ENCODE measurements around the gene SEPTIN1. TPM values are rescaled to one million over a fixed set of nuclear protein-coding genes. Genes with fewer than 3 reads are reported as not detected.

Gene SEPTIN1
- total RNA-seq, 1 donor from 2014 or later: 8.2 TPM

DNA sequence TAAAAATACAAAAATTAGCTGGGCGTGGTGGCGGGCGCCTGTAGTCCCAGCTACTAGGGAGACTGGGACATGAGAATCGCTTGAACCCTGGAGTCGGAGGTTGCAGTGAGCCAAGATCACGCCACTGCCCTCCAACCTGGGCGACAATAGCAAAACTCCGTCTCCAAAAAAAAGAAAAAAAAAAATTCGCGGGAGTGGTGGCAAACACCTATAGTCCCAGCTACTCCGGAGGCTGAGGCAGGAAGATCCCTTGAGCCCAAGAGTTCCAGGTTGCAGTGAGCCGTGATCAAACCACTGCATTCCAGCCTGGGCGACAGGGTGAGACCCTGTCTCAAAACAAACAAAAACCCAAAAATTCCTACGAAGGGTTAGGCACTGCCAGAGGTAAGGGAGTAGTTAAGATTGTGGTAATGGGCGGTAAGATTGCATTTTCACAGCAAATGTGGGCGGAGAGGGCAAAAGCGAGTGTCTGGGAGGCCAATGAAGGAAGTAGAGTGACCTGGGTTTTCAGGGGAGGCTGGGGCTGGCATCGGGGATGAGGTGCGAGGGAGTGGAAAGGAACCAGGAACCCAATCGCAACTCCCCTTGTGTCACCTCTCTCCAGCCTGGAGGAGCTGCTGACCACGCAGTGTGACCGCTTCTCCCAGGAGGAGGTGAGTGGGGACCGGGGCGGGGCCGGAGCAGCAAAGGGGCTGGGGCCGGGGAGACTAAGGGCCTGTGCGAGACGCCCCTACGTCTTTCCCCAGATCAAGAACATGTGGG is 5.1 kb downstream of the SEPTIN1 start:
- no peak for DNase-seq (ENCODE audit: low spot score)

DNA sequence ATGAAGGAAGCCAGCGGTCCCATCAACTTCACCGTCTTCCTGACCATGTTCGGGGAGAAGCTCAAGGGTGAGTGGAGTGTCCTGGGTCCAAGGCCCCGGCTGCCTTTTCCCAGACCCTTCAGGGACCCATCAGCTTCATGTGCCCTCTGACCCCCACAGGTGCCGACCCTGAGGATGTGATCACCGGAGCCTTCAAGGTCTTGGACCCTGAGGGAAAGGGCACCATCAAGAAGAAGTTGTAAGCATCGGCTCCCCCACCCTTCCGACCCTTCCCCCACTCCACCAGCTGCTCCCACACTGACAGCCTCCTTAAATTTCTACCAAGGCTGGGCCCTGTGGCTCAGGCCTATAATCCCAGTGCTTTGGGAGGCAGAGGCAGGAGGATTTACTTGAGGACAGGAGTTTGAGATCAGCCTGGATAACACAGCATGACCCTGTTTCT is 5.9 kb downstream of the SEPTIN1 start:
- DNase-seq (ENCODE audit: low spot score): no peak

DNA sequence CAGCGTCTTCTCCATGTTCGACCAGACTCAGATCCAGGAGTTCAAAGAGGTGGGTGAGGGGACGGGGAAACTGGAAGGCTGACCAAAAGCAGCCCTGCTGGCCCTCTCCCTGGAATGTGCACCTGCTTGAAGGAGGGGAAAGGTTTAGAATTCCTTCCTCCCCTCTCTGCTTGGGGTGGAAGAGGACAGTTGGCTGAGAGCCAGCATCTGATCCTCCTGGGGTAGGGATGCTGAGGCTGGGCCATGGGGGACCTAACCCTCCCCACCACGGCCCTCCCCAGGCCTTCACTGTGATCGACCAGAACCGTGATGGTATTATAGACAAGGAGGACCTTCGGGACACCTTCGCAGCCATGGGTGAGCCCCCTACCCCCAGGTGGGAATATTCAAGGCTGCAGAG is 6.5 kb downstream of the SEPTIN1 start:
- DNase-seq (ENCODE audit: low spot score): no peak

DNA sequence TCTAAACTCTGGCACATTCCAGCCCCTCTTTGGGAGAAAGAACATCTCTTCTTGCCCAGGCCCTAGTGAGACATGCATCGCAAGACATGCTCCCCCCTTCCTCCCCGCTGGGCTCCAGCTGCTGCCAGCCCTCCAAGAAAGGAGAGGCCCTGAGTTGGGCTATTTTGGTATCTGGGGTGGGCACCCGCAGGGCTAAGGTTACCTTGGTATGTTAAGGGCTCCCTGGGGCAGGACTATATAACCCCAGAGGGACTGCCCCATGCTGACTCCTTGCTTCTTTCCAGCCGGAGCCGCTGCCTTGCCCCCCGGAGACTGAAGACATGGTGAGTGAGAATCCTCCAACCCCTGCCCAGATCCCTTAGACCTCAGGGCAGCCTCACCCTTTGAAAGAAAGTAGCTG is 7.8 kb downstream of the SEPTIN1 start, which contains the start of gene MYL11:
Gene MYL11 (plus strand): TSS at position 265 of the 400 bp plus-strand sequence. CDS start 56 bp downstream, at position 321.
- no peak for DNase-seq (ENCODE audit: low spot score)

DNA sequence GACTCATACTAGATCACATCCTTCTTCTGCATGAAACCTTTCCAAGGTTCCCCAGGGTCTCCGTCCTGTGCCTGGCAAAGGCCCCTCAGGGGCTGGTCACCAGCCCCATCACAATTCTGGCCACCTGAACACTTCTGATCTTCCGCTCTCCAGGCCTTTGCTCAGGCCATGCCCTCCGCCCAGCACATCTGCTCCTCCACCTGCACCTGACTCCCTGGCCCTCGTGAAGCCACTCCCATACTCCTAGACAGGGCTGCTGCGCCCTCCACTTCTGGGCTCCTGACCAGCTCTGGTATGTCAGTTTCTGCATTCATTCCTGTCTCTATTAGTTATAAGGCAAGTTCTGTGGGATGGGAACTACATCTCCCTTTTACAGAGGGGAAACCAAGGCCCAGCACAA is 9.6 kb downstream of the SEPTIN1 start:
- no peak for DNase-seq (ENCODE audit: low spot score)

DNA sequence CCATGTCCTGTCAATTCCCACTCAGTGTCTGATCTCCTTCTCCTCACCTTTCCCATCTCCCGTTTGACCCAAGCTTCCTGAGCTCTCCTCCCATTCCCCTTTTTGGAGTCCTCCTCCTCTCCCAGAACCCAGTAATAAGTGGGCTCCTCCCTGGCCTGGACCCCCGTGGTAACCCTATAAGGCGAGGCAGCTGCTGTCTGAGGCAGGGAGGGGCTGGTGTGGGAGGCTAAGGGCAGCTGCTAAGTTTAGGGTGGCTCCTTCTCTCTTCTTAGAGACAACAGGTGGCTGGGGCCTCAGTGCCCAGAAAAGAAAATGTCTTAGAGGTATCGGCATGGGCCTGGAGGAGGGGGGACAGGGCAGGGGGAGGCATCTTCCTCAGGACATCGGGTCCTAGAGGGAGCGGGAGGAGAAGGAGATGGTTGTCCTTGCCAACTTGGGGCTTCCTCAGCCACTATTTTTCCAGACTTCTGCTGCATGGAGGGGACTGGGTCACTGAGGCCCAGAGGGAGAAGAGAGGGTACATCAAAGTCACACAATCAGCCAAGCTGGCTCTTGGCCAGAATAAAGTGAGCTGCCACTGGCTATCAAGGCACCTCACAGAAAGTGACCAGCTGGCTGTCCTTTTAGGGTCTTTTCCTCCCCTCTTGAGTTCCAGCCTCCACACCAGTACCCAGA is 10.2 kb downstream of the SEPTIN1 start:
- DNase-seq (ENCODE audit: low spot score): no peak

DNA sequence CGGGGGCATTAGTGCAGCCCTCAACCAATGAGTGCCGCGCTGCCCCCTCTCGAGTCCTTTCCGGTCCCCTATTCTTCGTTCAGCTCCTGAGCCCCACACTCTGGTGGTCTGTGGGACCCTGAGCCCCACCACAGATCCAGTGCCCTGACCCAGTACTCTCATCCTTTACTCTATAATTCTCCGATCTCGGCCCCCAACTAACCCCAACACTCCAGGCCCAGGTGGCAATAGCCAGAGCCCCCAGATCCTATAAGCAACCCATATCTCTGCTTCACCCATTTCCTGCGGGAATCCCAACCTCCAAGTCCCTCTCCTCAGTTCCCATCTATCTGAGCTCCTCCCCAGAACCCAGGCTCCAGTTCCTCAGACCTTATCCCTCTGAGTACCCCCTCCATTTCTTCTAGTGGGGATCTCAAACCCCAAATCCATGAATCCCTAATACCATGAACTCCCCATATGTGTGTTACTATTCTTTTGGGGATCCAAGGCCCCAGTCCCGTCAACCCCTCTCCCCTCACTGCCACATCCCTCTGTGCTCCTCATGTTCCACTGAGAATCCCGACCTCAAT is 11.0 kb downstream of the SEPTIN1 start:
- no peak for DNase-seq (ENCODE audit: low spot score)

DNA sequence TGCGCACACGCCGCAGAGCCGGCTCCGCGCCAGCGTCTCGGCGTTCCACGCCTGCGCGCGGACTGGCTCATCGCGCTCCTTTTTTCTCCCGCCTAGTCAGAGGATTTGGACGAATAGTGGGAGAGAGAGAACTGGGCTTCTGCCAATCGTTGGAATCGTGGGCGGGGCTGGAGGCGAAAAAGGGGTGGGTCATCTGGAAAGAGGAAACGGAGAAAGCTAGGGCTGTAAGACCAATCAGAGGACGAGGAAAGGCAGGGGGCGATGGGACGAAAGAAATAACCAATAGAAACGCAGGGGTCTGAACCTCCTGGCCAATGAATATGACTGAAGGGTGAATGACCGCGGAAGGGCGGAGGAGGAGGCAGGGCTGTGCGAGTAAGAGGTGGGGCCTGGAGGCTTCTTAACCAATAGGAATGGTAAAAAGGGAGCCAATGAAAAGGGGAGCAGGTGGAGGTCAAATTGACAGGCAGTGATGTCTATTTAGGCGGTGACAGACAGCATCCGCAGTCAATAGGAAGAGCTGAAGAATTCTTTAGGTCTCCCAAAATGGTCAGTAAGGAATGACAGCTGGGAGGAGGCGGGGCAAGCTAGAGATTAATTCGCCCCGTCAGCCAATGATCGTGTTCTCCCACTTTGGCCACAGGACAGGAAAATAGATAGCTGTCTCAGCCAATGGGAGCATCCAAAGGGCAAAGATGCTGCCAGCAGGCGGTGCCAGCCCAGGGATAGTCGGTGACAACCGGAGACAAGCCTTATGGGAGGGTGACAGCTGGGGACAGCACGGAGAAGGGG is 11.7 kb downstream of the SEPTIN1 start, which contains the start of gene TBC1D10B:
Gene TBC1D10B (minus strand): TSS at position 39 of the 792 bp plus-strand sequence. CDS start 311 bp downstream, outside the sequence.
- peak; percentile 100 for DNase-seq (ENCODE audit: low spot score)

DNA sequence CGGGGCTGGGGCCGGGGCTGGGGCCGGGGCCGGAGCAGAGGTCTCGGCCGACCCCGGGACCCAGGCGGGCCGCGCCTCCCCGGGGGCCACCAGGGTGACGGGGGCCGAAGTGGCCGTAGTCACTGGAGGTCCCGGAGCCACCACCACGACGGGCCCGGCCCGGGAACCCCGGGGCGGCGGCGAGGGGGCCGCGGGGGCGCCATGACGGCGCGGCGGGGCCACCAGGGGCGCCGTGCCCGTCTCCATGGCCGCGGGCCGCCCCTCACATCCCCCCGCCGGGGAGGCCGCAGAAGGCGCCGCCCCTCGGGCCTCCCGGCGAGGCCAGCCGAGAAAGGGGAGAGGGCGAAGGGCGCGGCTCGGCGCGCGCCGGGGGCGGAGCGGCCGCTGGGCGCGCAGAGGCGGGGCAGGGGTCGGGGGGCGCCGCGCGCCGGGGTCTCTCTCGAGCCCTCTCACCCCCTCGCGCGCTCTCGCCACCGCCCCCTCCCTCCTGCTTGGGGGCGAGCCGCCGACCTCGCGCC is 12.4 kb downstream of the SEPTIN1 start:
- no peak for DNase-seq (ENCODE audit: low spot score)

DNA sequence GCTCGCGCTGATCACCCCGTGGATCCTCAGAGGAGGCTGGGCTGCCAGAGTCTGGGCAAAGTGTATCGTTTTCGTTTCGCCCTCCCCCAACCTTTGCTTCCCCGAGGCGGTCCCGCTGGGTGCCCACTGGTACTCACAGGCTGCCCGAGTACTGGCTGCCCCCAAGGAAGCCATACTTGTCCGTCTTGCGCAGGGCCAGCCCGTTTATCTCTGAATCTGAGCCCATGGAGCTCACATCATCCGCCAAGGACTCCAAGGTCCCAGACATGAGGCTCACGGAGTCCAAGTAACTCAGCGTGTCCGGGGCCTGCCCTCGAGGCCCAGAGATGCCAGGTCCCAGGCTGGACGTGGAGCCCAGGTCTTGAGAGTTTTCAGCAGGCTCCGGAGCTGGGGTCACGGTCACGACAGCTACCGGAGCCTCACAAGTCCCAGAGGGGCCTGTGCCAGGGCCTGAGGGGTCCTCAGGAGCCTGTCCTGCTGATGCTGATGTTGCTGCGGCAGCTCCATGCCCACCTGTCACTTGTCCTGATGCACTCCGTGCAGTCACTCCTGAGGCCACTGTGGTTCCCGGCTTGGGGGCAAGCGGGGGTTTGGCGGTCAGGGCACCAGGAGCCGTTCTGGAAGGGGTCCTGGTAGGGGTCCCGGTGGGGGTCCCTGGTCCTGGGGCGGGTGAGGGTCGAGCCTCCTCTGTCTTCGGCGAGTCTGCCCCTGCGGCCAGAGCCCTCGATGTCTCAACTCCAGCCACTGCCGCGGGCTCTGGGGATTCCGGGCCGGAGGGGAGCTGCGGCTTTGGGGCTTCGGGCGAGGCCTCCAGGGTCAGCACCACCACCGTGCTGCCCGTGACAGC is 13.0 kb downstream of the SEPTIN1 start:
- no peak for DNase-seq (ENCODE audit: low spot score)

DNA sequence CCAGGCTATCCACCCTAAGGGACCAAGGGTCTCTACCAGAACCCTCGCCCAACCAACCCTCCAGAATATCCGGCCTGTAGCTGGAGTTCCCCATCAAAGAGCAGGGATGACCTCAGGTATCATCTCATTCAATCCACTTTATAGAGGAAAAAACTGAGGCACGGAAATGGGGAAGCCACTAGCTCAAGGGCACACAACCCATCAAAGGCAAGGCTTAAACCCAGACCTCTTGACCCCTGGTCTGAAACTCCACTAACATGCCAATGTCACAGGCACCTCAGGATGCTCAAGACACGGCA is 13.6 kb downstream of the SEPTIN1 start:
- DNase-seq (ENCODE audit: low spot score): no peak

DNA sequence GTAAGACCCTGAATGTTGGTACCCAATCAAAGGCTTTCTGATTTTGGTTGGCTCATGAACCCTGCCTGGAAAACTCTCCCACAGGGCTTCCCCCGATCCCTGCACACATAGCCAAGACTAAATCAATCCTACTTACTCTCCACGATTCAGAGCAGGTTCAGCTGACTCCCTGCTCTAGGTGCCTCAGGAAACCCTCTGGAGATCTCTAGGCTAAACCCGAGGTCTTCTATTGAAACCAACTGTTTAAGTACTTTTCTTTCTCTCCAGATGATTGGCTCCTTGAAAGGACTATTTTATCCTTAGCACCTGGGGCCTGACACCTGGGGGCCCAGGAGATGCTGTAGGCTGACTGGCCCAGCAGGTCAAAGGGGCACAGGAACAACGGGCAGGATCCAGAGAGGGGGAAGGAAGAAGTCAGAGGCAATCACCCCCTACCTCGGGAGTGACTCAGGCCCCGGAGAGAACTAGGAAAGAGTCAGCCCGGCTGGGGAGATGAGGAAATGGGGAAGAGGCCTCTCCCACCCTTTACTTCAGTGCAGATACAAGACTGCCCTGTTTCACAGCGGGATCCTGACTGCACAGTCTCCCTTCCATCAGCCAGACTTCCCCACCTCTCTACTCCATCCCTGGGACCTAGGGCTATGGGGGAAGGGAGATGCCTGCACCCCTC is 14.1 kb downstream of the SEPTIN1 start:
- no peak for DNase-seq (ENCODE audit: low spot score)

DNA sequence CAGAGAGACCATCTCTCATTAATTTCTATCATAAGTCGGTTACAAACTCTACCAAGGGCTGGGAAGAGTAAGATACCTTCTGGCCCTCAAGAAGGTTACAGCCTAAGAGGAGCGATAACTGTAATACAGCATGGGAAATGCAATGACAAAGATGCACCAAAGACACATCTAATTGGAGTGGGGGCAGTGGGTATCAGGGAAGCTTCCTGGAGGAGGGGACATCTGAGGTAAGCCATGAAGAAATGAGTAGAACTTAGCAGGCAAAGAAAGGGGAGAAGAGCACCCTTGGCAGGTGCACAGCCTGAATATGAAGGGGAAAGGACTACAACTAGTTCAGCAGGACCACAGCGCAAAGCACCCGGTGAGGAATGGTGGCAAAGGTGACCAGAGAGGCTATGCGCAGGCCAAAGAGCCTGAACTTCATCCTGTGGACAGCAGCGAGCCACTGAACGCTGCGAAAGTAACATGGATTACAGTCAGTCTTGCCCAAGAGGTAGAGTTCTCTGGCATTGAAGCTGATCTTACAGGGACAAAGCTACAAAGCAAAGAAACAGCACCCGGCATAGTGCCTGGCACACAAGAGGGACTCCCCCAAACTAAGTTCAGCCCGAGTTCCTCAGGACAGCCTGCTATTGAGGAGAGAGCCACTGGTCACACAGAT is 14.9 kb downstream of the SEPTIN1 start:
- DNase-seq (ENCODE audit: low spot score): no peak

DNA sequence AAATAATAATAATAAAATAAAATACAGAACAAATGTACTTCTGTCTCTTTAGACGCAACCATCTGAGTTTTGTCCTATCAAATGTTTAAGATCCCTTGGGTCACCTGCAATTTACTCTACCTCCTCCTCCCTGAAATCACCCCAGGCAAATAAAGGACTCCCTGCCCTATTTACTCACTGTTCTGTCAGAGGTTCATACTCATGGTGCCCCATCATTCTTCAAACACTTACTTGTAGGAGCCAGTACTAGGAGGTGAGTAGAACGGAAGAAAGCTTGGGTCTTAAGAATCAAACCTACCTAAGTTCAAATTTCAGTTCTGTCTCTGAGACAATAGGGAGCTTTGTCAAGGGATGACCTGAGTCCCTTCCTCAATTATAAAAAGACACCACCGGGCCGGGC is 15.8 kb downstream of the SEPTIN1 start:
- DNase-seq (ENCODE audit: low spot score): no peak

DNA sequence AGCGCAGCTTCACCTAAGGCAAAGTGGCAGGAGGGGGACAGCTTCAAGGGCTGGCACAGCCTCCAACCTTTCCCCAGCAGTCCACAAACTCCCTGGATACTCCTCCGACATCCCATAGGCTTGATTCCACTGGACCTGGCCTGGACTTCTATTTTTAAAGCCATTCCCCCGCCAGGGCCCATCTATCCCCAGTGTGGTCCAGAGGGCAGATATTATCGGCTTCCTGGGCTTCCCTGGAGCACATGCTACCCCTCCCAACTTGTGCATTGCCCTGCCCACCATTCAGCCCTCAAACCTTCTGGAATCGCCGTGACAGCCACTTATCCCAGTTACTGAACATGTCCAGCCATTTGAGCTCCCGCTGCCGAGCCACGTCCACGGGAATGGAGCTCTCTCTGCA is 17.2 kb downstream of the SEPTIN1 start:
- no peak for DNase-seq (ENCODE audit: low spot score)

DNA sequence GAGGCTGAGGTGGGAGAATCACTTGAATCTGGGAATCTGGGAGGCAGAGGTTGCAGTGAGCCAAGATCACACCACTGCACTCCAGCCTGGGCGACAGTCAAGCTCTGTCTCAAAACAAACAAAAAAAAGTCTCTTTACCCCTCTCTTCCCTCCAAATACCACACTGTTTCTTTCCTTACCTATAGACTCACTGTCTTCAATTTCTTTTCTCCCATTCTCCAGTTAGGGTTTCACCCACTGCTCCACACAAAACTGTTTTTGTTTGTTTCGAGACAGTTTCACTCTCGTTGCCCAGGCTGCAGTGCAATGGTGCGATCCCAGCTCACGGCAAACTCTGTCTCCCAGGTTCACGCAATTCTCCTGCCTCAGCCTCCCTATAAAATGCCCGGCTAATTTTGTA is 21.2 kb downstream of the SEPTIN1 start:
- DNase-seq (ENCODE audit: low spot score): no peak

DNA sequence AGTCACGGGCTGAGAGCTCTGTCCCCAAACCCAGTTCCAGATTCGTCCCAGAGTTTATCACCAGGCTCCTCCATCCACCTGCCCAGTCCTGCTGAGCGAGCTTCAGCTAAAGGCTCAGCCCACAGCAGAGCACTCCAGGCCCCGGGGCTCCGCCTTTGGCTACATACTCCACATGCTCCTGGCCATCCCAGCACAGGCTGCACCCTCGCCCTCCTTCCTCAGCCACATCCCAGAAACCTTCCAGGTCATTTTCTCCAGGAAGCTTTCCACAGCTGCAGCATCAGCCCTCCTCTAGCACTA is 22.5 kb downstream of the SEPTIN1 start:
- DNase-seq (ENCODE audit: low spot score): no peak

DNA sequence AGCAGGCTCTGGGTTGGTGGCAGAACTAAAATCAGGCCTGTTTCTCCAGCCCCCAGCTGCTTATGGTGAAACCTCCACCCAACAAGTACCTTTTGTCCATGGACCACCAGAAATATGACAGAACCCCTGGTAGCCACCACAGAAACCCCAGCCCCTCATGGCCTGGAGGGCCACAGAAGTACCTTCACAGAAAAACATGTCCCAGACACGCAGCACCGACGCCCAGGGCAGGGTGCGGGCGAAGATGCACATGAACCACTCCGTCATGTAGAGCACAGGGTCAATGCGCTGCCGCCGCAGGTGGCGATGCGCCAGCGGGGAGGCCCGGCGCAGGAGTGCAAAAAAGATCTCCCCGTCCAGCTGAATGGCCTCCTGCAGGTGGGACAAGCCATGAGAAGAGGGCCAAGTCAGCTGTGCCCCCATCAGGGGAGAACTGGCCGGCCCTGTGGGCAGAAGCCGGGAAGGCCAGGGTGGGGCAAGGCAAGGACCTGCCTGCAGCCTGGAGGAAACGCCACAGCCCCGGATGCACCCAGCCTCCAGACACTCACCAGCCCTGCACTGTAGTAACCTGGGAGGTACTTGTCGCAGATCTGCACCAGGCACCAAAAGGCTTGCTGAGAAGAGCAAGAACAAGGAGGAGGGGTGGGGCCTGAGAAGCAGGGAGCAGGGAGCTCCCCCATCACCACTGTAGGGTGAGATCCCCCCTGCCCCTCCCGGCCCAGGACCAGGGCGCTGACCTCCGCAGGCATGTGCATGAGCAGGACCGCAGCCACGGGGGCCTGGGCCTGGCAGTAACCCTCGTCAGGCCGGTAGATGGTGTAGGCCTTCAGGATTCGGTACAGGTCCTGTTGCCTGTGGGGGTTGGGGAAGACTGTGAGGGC is 23.1 kb downstream of the SEPTIN1 start:
- no peak for DNase-seq (ENCODE audit: low spot score)

DNA sequence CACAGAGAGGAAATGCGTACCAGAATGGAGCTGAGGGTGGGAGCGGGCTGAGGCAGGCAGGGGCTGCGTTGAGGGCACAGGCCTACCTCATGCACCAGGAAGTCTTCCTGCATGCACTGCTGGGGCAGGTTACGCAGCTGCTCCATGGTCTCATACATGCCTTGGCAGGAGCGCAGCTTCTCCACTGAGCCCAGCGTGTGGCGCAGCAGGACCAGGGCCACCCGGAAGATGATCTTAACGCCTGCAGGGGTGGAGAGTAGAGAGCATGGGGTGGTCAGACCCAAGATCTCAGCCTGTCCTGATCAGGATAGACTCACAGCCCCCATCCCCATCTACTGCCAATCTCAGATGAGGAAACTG is 23.8 kb downstream of the SEPTIN1 start:
- DNase-seq (ENCODE audit: low spot score): no peak

Measured in ureter (tissue), 1 donor.